ENCODE measurements around the gene FEM1A.

GRCh38 chr19:4795400-4795799 is 3.9 kb downstream of the FEM1A start:
- no peak for TF ChIP-seq CTCF (IDR thresholded peaks at IDR 0.05)
- no peak for TF ChIP-seq POLR2A (IDR thresholded peaks at IDR 0.05)

All from heart left ventricle (tissue), 13 donors.